ENCODE results near the gene NUPR2. TPM values are rescaled to one million over a fixed set of nuclear protein-coding genes. Genes with fewer than 3 reads are reported as not detected.

Gene NUPR2
- total RNA-seq, 2 experiments from 2014 or later = not detected

GRCh38 chr7:56127241-56127975, 11.2 kb upstream of the NUPR2 start:
- no peaks in the 10 kb centered on the region for H3K4me1 Mint-ChIP-seq (ENCODE audit: low read depth)
- ChIA-PET POLR2A (interaction anchor here (0.6 kb wide), 1 partner anchor 21 kb away, joined by 3 read pairs; the partner anchor contains the start of gene CHCHD2), CTCF (interaction anchor here (0.6 kb wide), 1 partner anchor 205 kb away, joined by 3 read pairs; no protein-coding TSS in a partner anchor)

DNA sequence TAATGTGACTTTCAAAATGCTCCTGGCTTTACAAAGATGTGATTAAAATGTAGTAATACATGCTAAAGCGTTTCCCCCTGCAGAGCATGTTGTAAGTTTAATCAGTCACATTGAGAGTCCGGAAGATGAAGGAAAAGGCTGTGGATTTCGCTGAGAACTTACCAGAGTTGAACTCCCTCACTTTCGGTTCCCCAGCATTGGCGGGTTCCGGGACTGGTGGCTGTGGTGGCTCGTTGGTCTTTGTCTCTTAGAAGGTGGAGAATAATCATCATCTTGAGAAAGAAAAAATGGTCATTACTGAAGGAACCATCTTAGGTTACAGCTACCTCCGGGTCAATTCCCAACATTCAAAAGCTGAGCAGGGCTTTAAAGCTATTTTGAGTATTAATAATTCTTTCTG, 9.6 kb upstream of the NUPR2 start:
- CTCF ChIA-PET = no interaction called here
- Mint-ChIP-seq H3K27ac (no peak overlapping the region), H3K9me3 (no peaks in the 10 kb centered on the region), H3K4me1 (ENCODE audit: low read depth) (no peaks in the 10 kb centered on the region), H3K27me3 (no peaks in the 10 kb centered on the region), H3K4me3 (no peak overlapping the region), H3K36me3 (ENCODE audit: low read depth) (no peaks in the 10 kb centered on the region)
- TF ChIP-seq CTCF (IDR thresholded peaks at IDR 0.05) = no peak
- Histone ChIP-seq H3K36me3 (ENCODE audit: insufficient read depth, low read length) (no peaks in the 10 kb centered on the region), H3K27me3 (ENCODE audit: control insufficient read depth in 1 of 2, insufficient read depth in 2 of 2, low read length in 2 of 2) (no peaks in the 10 kb centered on the region), H3K27ac (ENCODE audit: low read depth in 1 of 2, low read length in 2 of 2) (no peak overlapping the region), H3K9me3 (ENCODE audit: control insufficient read depth in 1 of 2, insufficient read depth in 1 of 2, low read length in 2 of 2) (no peaks in the 10 kb centered on the region), H3K4me1 (ENCODE audit: insufficient read depth, low read length) (no peaks in the 10 kb centered on the region), H3K4me3 (ENCODE audit: low read length) (no peak overlapping the region)
- ATAC-seq (ENCODE audit: poor library complexity) (no peak), DNase-seq (no peak)
- intact Hi-C loops (cut with DNase I, micrococcal nuclease) = no loop called here
- POLR2A ChIA-PET = no interaction called here

More at GRCh38 chr7:56127241-56127975, 11.2 kb upstream of the NUPR2 start:
- H3K36me3 ChIP-seq (ENCODE audit: insufficient read depth, low read length) = no peaks in the 10 kb centered on the region
- H3K27me3 Mint-ChIP-seq = no peaks in the 10 kb centered on the region
- H3K27ac ChIP-seq (ENCODE audit: low read depth in 1 of 2, low read length in 2 of 2) = no peak overlapping the region
- intact Hi-C loops (cut with DNase I, micrococcal nuclease) = no loop called here
- ATAC-seq (ENCODE audit: poor library complexity) (no peak), DNase-seq (no peak)
- H3K9me3 ChIP-seq (ENCODE audit: control insufficient read depth in 1 of 2, insufficient read depth in 1 of 2, low read length in 2 of 2) = no peaks in the 10 kb centered on the region
- H3K4me3 ChIP-seq (ENCODE audit: low read length) = no peak overlapping the region
- H3K27ac Mint-ChIP-seq = no peak overlapping the region
- TF ChIP-seq CTCF (IDR thresholded peaks at IDR 0.05) = no peak
- H3K4me1 ChIP-seq (ENCODE audit: insufficient read depth, low read length) = no peaks in the 10 kb centered on the region
- H3K9me3 Mint-ChIP-seq = no peaks in the 10 kb centered on the region
- no peaks in the 10 kb centered on the region for H3K27me3 ChIP-seq (ENCODE audit: control insufficient read depth in 1 of 2, insufficient read depth in 2 of 2, low read length in 2 of 2)
- no peaks in the 10 kb centered on the region for H3K36me3 Mint-ChIP-seq (ENCODE audit: low read depth)
- no peak overlapping the region for H3K4me3 Mint-ChIP-seq

DNA sequence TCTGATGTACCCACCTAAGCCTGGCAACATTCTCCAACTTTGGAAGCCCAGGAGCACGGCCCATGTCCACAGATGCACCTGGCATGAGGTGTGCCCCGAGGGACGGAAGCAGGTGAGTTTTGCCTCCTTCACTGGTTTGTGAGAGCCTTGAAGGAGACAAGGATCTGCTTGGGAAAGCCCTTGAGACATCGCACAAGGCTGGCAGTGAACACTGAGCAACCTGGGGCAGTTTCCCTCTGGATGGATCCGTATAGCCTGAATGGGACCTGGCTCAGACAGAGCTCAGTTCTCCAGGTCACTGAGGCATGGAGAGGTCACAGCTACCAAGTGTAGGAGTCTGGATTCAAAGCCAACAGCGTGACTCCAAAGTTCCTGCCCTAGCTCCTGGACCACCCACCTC, 8.8 kb upstream of the NUPR2 start:
- Mint-ChIP-seq H3K27me3 (no peaks in the 10 kb centered on the region), H3K36me3 (ENCODE audit: low read depth) (no peaks in the 10 kb centered on the region), H3K27ac (no peak overlapping the region), H3K4me3 (no peak overlapping the region), H3K9me3 (no peaks in the 10 kb centered on the region), H3K4me1 (ENCODE audit: low read depth) (no peaks in the 10 kb centered on the region)
- H3K9me3 ChIP-seq (ENCODE audit: control insufficient read depth in 1 of 2, insufficient read depth in 1 of 2, low read length in 2 of 2) = no peaks in the 10 kb centered on the region
- POLR2A ChIA-PET = no interaction called here
- no peak for DNase-seq
- no peak for ATAC-seq (ENCODE audit: poor library complexity)
- no peak overlapping the region for H3K4me3 ChIP-seq (ENCODE audit: low read length)
- no peaks in the 10 kb centered on the region for H3K4me1 ChIP-seq (ENCODE audit: insufficient read depth, low read length)
- TF ChIP-seq CTCF (IDR thresholded peaks at IDR 0.05) = no peak
- intact Hi-C loops (cut with DNase I, micrococcal nuclease) = no loop called here
- no peak overlapping the region for H3K27ac ChIP-seq (ENCODE audit: low read depth in 1 of 2, low read length in 2 of 2)
- H3K36me3 ChIP-seq (ENCODE audit: insufficient read depth, low read length) = no peaks in the 10 kb centered on the region
- CTCF ChIA-PET = no interaction called here
- H3K27me3 ChIP-seq (ENCODE audit: control insufficient read depth in 1 of 2, insufficient read depth in 2 of 2, low read length in 2 of 2) = no peaks in the 10 kb centered on the region
